Neural crest cell (in vitro differentiated cells): ENCODE results near the gene TFAP2E. TPM values are rescaled to one million over a fixed set of nuclear protein-coding genes. Genes with fewer than 3 reads are reported as not detected.
"Not testable (repeated sequence)": the region's sequence is repeated elsewhere in the genome, so short reads cannot be mapped to it uniquely, and the experiment has no call there.

Experiments
- DNase-seq: peaks from one replicate; pipeline ENCODE4 v3.0.0; 2021; ENCODE audit warnings: low read depth, mixed read lengths, low spot score
- H3K27ac Mint-ChIP-seq: one replicate; pipeline ENCODE4 v1.8.0; 2021; ENCODE audit warnings: mild to moderate bottlenecking, mixed read lengths; ENCODE audit not compliant: unreplicated experiment
- H3K27me3 Mint-ChIP-seq: 2 replicates; pipeline ENCODE4 v1.8.0; 2021; ENCODE audit warnings: low read depth, mild to moderate bottlenecking, mixed read lengths
- H3K36me3 Mint-ChIP-seq: 2 replicates; pipeline ENCODE4 v1.8.0; 2021; ENCODE audit warnings: low read depth, mild to moderate bottlenecking, mixed read lengths
- H3K4me1 Mint-ChIP-seq: 2 replicates; pipeline ENCODE4 v1.8.0; 2021; ENCODE audit warnings: mixed read lengths
- H3K4me3 Mint-ChIP-seq: one replicate; pipeline ENCODE4 v1.8.0; 2021; ENCODE audit warnings: mild to moderate bottlenecking, mixed read lengths
- H3K9me3 Mint-ChIP-seq: 2 replicates; pipeline ENCODE4 v1.8.0; 2021; ENCODE audit warnings: mixed read lengths
- total RNA-seq: library from RNA; stranded (reverse); gene quantifications from 2 replicates; pipeline ENCODE4 v1.2.1, GENCODE V29; 2021
- TF ChIP-seq, protein P1 (sequence below): fragments of 200-600 bp; sonication (generic); conservative IDR thresholded peaks from 2 replicates; pipeline ENCODE4 v1.5.0; 2021; ENCODE audit warnings: antibody characterized with exemption, mild to moderate bottlenecking

The TFAP2E gene
- total RNA-seq, 1 donor from 2014 or later = 0.61 TPM

DNA sequence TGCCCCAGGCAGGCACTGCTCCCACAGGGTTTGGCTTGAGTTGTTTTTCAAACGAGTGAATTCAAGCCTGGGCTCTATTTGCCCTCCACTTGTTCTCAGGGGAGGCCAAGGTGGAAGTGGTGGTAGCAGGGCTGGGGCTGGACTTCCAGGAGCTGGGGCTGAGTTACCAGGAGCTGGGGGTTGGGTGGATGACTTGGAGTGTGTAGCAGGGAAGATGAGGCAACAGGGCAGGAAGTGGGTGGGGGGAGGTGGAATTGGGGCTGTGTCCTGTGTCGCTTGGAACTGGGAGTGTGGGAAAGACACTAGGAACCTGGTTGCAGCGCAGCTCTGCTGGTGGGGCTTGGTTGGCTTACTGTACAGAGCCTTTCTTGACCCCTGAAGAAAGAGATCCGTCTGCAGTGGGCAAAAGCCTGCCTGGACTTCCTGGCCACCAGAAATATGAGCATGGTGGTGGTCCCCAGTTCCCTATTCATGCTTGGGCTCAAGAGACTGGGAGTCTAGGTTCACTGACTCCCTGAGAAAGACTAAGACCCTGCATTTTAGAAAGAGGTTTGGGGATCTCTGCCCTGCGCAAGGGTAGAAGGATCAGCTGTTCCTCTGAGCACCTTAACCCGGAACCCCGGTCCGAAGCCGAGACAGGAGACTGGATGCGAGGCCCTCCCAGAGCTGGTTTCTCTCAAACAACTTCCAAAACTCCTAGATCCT is 3.1 kb downstream of the TFAP2E start:
- TF ChIP-seq, protein P1, sequence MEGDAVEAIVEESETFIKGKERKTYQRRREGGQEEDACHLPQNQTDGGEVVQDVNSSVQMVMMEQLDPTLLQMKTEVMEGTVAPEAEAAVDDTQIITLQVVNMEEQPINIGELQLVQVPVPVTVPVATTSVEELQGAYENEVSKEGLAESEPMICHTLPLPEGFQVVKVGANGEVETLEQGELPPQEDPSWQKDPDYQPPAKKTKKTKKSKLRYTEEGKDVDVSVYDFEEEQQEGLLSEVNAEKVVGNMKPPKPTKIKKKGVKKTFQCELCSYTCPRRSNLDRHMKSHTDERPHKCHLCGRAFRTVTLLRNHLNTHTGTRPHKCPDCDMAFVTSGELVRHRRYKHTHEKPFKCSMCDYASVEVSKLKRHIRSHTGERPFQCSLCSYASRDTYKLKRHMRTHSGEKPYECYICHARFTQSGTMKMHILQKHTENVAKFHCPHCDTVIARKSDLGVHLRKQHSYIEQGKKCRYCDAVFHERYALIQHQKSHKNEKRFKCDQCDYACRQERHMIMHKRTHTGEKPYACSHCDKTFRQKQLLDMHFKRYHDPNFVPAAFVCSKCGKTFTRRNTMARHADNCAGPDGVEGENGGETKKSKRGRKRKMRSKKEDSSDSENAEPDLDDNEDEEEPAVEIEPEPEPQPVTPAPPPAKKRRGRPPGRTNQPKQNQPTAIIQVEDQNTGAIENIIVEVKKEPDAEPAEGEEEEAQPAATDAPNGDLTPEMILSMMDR = no peak
- peaks cover 13% of the 10 kb centered on the region for H3K4me1 Mint-ChIP-seq
- H3K4me3 Mint-ChIP-seq = peak overlapping the region; percentile 51
- peaks cover 81% of the 10 kb centered on the region for H3K27me3 Mint-ChIP-seq
- no peaks in the 10 kb centered on the region for H3K9me3 Mint-ChIP-seq
- H3K36me3 Mint-ChIP-seq = peaks cover 4% of the 10 kb centered on the region
- no peak overlapping the region for H3K27ac Mint-ChIP-seq
- DNase-seq = no peak

DNA sequence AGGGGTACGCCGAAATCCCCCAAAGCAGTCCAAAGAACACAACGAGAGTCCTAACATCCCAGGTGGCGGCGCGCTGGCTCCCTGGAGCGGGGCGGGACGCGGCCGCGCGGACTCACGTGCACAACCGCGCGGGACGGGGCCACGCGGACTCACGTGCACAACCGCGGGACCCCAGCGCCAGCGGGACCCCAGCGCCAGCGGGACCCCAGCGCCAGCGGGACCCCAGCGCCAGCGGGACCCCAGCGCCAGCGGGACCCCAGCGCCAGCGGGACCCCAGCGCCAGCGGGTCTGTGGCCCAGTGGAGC is 3.6 kb downstream of the TFAP2E start:
- not testable (repeated sequence) for H3K27ac Mint-ChIP-seq, H3K9me3 Mint-ChIP-seq, DNase-seq, H3K36me3 Mint-ChIP-seq
- H3K4me3 Mint-ChIP-seq = peak overlapping the region; percentile 51
- peaks cover 13% of the 10 kb centered on the region for H3K4me1 Mint-ChIP-seq
- H3K27me3 Mint-ChIP-seq = peaks cover 76% of the 10 kb centered on the region

DNA sequence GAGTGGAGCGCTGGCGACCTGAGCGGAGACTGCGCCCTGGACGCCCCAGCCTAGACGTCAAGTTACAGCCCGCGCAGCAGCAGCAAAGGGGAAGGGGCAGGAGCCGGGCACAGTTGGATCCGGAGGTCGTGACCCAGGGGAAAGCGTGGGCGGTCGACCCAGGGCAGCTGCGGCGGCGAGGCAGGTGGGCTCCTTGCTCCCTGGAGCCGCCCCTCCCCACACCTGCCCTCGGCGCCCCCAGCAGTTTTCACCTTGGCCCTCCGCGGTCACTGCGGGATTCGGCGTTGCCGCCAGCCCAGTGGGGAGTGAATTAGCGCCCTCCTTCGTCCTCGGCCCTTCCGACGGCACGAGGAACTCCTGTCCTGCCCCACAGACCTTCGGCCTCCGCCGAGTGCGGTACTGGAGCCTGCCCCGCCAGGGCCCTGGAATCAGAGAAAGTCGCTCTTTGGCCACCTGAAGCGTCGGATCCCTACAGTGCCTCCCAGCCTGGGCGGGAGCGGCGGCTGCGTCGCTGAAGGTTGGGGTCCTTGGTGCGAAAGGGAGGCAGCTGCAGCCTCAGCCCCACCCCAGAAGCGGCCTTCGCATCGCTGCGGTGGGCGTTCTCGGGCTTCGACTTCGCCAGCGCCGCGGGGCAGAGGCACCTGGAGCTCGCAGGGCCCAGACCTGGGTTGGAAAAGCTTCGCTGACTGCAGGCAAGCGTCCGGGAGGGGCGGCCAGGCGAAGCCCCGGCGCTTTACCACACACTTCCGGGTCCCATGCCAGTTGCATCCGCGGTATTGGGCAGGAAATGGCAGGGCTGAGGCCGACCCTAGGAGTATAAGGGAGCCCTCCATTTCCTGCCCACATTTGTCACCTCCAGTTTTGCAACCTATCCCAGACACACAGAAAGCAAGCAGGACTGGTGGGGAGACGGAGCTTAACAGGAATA is 4.2 kb downstream of the TFAP2E start:
- H3K4me3 Mint-ChIP-seq = peak overlapping the region; percentile 69
- H3K27ac Mint-ChIP-seq = no peak overlapping the region
- H3K9me3 Mint-ChIP-seq = no peaks in the 10 kb centered on the region
- peaks cover 13% of the 10 kb centered on the region for H3K4me1 Mint-ChIP-seq
- H3K27me3 Mint-ChIP-seq = peaks cover 70% of the 10 kb centered on the region
- DNase-seq = no peak
- TF ChIP-seq, protein P1 = no peak
- peaks cover 4% of the 10 kb centered on the region for H3K36me3 Mint-ChIP-seq

DNA sequence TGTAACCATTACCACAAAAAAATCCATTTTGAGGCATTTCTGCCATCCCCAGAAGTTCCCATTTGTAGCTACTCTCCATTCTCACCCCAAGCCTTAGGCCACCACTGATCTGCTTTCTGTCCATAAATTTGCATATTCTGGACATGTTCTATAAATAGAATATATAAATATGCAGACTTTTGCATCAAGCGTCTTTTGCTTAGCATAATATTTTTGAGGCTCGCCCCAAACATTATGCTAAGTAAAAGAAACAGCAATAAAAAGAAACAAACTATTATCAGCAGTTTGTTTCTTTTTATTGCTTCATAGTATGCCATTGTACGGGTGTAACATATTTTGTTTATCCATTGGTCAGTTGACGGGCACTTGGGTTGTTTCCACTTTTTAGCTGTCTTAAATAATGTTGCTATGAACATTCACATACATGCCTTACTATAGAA is 7.9 kb downstream of the TFAP2E start:
- Mint-ChIP-seq H3K4me3 (no peak overlapping the region), H3K9me3 (no peaks in the 10 kb centered on the region), H3K27me3 (peaks cover 36% of the 10 kb centered on the region), H3K36me3 (no peaks in the 10 kb centered on the region), H3K27ac (no peak overlapping the region), H3K4me1 (peaks cover 13% of the 10 kb centered on the region)
- DNase-seq = no peak
- TF ChIP-seq, protein P1 = no peak

GRCh38 chr1:35581621-35582020 is 8.5 kb downstream of the TFAP2E start:
- not testable (repeated sequence) for H3K9me3 Mint-ChIP-seq, DNase-seq, H3K4me1 Mint-ChIP-seq, H3K36me3 Mint-ChIP-seq, H3K27ac Mint-ChIP-seq, H3K4me3 Mint-ChIP-seq
- peaks cover 29% of the 10 kb centered on the region for H3K27me3 Mint-ChIP-seq

DNA sequence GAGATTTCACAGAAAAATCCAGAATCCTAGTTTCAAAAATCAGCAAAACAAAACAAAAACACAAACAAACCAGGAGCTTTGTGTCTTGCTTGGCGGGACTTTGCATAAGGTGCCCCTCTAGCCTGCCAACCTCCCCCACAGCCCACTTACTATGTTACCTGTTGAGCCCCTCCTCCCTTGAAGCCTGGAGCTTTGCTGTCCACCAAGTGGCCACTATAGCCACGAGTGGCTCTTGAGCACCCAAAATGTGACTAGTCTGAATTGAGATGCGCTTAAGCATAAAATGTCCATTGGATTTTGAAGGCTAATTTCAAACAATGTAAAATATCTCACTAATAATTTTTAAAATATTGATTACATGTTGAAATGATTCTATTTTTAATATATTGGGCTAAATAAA is 12.2 kb downstream of the TFAP2E start:
- H3K27ac Mint-ChIP-seq = no peak overlapping the region
- H3K4me1 Mint-ChIP-seq = no peaks in the 10 kb centered on the region
- H3K4me3 Mint-ChIP-seq = no peak overlapping the region
- DNase-seq = no peak
- H3K36me3 Mint-ChIP-seq = no peaks in the 10 kb centered on the region
- no peaks in the 10 kb centered on the region for H3K27me3 Mint-ChIP-seq
- H3K9me3 Mint-ChIP-seq = no peaks in the 10 kb centered on the region
- TF ChIP-seq, protein P1 = no peak

DNA sequence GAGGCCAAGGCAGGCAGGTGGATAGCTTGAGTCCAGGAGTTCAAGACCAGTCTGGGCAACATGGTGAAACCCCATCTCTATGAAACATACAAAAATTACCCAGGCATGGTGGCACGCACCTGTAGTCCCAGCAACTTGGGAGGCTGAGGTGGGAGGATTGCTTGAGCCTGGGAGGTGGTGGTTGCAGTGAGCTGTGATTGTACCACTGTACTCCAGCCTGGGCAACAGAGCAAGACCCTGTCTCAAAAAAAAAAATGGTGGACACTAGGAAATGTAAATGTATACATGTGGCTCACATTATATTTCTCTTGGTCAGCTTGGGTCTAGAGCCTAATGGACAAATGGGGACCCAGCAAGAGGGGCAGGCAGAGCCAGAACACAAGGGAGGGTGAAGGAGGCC is 12.7 kb downstream of the TFAP2E start:
- H3K27ac Mint-ChIP-seq, H3K27me3 Mint-ChIP-seq, H3K9me3 Mint-ChIP-seq, H3K4me1 Mint-ChIP-seq, H3K36me3 Mint-ChIP-seq, DNase-seq, H3K4me3 Mint-ChIP-seq: not testable (repeated sequence)
